NCI-H187 (cell line): ENCODE results near the gene PRR22.

Source experiments
- DNase-seq, 2 experiments: peaks; one replicate each; lab custom pipeline; 2025; lab: John Stamatoyannopoulos, UW

PRR22 gene

DNA sequence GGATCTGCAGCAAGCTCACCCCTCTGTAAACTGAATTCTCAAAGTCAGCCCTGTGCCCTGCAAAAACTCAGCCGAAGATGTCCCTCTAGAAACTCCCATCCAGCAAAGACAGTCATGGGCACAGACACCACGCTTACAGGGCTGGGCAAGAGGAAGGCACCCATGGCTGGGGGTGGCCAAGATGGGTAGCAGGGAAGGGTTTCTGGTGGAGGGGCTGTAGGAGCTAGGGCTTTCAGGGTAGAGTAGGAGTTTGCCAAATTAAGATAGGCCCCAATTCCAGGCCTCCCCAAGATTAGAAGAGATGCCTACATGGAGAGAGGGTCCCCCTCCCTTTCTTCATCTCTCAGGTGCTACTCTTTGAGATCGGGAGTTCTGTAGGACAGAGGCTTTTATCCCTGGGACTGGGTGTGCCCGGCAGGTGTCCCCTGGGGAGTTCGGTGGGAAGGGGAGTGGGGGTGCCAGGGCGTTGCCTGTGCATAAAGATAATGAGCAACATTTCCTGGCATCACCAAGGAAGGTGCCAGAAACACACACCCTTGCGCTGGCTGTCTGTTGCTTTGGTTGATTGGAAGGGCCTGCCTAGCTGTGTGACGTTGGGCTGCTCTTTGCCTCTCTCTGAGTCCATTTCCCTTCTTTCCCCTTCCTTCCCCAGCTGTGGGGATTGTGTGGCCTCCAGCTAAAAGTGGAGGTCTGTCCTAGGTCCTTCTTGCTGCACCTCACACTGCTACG, 29.7 kb upstream of the PRR22 start:
- DNase-seq = no peak

GRCh38 chr19:5811117-5811516, 26.6 kb upstream of the PRR22 start:
- no peak for DNase-seq

- no peak for DNase-seq
Measured at GRCh38 chr19:5809469-5809868, 24.9 kb upstream of the PRR22 start.

GRCh38 chr19:5809053-5809452, 24.5 kb upstream of the PRR22 start:
- DNase-seq = no peak

DNA sequence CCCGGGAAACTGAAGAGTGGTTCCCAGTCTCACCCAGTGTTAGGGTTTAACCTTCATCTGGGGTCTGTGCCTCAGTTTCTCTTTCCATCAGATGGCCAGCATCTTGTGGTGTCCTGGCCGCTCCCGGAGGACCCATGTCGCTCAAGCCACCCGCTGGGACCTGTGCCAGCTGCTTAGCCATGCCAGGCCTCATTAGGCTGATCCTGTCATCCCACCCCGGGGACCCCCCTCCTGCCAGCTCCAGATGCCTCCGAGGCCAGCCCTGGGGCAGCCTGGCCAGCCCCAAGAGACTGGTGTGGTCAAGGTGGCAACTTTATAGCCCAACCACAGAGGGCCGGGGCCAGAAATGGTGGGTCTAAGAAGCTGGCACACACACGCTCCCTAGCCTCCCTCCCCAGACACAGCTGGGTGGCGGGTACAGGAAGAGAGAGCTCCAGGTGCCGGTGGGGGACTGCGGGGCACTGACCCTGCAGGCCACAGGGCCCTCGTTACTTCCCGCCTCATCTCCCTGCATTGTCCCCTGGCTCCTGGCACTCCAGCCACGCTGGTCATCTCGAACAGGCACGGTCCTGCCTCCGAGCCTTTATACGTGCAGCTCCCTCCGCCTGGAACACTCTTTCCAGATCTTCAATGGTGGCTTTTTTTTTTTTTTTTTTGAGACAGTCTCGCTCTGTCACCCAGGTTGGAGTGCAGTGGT, 23.7 kb upstream of the PRR22 start:
- DNase-seq = no peak

DNA sequence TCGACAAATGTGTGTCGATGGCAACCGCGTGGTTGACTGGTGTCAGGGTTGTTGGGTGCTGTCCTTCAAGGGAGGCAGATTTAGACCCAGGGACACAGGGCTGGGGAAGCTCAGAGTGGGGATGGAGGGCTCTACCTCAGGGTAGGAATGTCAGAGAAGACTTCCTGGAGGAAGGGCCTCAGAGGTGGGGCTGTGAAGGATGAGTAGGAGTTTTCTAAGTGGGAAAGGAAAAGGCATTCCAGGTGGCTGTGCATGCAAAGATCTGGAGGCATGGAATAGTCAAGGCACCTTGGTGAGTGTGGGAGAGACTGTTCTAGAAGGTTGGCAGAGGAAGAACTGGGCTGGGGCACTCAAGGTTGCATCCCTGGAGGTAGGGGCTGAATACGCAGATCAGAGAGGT, 22.4 kb upstream of the PRR22 start:
- no peak for DNase-seq

DNA sequence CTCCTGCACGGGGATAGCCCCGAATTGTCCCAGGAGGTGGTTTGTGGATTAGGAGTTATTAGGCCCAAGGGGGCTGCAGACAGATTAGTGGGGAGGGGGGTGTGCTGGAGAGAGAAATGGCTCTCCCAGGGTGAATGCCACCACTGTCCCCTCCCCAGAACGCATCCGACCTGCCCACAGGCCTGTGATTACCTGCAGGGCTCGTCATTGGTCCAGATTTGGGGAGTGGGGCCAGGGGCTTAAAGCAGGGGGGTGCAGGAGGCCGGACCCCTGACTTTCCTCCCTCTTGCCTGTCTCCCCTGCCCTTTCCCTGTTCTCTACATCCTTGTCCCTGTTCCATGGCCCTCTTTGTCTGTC, 21.6 kb upstream of the PRR22 start:
- no peak for DNase-seq

GRCh38 chr19:5805462-5806132, 21.1 kb upstream of the PRR22 start:
- DNase-seq = peak in 1 of 2 experiments; percentile 7

GRCh38 chr19:5804516-5805461, 20.2 kb upstream of the PRR22 start, which contains the start of gene NRTN:
NRTN (plus strand) TSS chr19:5805067; CDS start chr19:5824166, 19,099 bp downstream.
- no peak for DNase-seq

DNA sequence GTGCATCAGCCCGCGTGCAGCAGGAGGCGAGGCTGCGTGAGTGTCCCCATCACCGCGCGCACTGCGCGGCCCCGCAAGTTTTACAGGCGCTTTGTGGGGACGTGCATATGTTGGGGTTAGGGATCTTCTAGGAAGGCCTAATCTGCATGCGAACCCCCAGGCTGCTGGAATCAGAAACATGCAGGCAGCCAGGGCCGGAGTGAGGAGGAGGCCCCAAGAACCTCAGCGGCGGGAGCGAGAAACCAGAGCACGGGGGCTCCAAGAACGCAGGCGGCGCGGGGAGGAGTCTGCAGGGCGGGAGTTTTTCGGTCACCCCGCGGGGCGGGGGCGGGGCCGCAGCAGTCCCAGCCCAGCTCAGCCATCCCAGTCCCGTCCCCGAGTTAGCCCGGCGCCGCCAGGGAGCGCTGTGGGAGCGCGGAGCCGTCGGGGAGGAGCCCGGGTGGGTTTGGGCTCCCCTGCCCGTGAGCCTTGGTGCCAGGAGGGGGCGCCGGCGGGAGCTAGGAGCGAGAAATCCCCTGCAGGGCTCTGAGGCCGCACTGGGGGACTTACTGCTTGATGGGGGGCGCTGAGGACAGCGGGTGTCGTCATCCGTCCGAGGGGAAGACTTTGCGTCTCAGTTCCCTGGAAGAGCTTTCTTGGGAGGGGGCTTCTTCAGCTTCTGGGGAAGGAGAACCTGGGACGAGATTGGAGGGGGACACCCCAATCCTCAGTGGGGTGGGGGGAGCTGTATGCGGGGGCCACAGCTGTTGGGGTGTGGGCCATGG, 19.4 kb upstream of the PRR22 start:
- peak; percentile 10 to 58 for DNase-seq

- no peak for DNase-seq
Measured at GRCh38 chr19:5803441-5803751, 18.9 kb upstream of the PRR22 start.

DNA sequence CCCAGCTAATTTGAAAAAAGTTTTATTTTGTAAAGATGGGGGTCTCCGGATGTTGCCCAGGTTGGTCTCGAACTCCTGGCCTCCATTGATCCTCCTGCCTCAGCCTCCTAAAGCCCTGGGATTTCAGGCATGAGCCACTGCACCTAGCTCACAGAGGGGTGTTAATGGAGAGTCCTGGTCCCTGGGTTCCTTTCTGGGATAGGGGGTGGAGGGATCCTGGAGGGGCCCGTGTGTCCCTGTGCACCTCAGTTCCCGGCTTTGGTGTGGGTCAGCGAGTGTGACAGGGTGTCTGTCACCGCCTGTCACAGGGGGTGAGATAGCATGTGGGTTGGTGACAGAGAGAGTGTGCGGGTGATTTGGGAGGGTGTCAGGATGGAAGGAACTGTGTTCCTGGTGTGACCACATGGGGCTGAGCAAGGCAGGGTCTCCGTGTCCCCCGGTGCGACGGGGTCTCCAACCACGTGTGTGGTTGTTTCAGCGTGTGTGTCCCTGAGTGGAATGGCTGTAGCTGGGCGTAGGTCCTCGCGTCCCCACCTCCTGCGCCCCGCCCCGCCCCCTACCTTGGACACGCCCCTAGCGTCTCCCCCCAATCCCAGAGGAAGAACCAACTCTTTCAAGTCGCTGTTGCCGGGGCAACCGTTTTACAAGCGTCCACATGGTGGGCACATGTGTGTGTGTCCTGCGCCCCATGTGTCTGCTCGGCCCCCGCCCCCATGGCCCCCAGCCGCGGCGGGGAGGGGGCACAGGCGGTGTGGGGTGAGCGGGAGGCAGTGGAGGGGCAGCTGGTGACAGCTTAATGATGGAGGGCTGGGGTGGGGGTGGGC, 17.5 kb upstream of the PRR22 start:
- no peak for DNase-seq

GRCh38 chr19:5800361-5801270, 16.1 kb upstream of the PRR22 start:
- DNase-seq = no peak

- no peak for DNase-seq
Measured at GRCh38 chr19:5799247-5800241, 15.0 kb upstream of the PRR22 start.

DNA sequence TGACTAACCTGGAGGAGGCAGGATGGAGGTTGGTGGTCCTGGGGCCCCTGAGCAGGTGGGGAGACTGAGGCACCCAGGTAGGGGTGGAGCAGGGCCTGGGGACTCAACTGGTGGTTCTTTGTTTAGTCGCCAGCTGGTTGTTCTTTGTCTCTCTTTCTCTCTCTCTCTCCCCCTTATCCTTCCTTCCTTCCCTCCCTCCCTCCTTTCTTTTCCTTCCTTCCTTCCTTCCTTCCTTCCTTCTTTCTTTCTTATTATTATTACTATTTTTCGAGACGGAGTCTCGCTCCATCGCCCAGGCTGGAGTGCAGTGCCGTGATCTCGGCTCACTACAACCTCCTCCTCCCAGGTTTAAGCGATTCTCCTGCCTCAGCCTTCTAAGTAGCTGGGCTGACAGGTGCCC, 13.7 kb upstream of the PRR22 start:
- no peak for DNase-seq

DNA sequence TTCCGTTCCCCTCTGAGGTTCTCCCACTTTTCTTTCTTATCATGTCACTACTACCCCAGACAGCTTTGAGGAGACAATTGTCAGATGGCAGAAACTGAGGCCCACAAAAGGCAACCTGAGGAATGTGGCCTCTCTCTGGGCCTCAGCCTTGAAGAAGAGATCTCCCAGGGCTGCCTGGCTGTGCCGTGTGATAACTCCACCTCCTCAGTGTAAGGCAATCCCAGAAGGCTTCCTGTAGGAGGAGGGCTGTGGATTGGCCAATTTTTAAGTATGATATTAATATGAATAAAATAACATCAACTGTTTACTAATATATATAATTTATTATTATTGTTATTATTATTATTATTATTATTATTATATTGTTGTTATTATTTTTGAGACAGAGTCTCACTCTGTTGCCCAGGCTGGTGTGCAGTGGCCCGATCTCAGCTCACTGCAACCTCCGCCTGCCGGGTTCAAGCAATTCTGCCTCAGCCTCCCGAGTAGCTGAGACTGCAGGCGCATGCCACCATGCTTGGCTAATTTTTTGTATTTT, 10.9 kb upstream of the PRR22 start:
- DNase-seq = no peak

DNA sequence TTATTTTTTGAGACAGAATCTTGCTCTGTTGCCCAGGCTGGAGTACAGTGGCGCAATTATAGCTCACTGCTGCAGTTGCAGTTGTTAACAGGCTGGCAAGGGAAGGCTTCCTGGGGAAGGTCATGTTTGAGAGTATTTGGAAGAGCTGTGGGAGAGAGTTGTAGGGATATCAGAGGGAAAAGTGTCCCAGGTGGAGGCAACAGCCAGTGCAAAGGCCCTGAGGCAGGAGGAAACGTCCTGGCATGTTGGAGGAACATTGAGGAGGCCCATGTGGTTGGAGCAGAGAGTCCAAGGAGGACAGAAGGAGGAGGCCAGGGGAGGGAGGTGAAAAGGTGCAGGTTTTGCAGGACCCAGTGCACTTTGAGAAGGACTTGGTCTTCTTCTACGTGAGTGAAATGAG, 8.6 kb upstream of the PRR22 start:
- no peak for DNase-seq

DNA sequence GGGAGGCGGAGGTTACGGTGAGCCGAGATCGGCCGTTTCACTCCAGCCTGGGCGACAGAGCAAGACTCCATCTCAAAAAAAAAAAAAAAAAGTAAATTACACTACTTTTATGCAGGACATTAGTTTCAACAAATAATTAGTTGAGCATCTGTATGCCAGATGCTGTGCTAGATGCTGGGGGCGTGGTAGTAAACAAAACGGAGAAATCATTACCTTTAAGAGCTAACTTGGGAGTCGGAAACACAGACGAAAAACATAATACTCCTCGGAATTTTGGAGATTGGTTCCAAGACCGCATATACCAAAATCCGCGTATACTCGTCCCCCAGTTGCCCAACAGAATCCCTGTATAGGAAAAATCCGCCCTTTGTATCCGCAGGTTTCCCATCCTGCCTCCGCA, 7.7 kb upstream of the PRR22 start:
- no peak for DNase-seq
